MM.1S (cell line): ENCODE data around the gene SYNE2.

Experiments
- DNase-seq: peaks from one replicate; pipeline ENCODE4 v3.0.0-alpha.2; 2015
- H2AFZ ChIP-seq: fragments of 300-600 bp; sonication (generic); 2 replicates; pipeline ENCODE4 v1.6.0; 2016; ENCODE audit warnings: antibody characterized with exemption, low read length
- H3F3A ChIP-seq: fragments of 300-600 bp; sonication (generic); 2 replicates; pipeline ENCODE4 v1.6.1; 2016; ENCODE audit warnings: mild to moderate bottlenecking, antibody characterized with exemption, low read length, moderate library complexity, mixed read lengths; ENCODE audit not compliant: insufficient read depth
- H3K27ac ChIP-seq: fragments of 300-600 bp; sonication (generic); 2 replicates; pipeline ENCODE4 v1.5.1; 2016; ENCODE audit warnings: mild to moderate bottlenecking, low read length
- H3K27me3 ChIP-seq: fragments of 300-600 bp; sonication (generic); replicated peaks from 2 replicates; pipeline ENCODE4 v1.6.0; 2016; ENCODE audit warnings: low read length; ENCODE audit not compliant: insufficient read depth
- H3K36me3 ChIP-seq: fragments of 300-600 bp; sonication (generic); replicated peaks from 2 replicates; pipeline ENCODE4 v1.6.1; 2016; ENCODE audit warnings: mild to moderate bottlenecking, low read length, mixed read lengths; ENCODE audit not compliant: insufficient read depth
- H3K4me1 ChIP-seq: fragments of 300-600 bp; sonication (generic); 2 replicates; pipeline ENCODE4 v1.6.1; 2016; ENCODE audit warnings: low read length, mixed read lengths
- H3K4me2 ChIP-seq: fragments of 300-600 bp; sonication (generic); 2 replicates; pipeline ENCODE4 v1.6.0; 2016; ENCODE audit warnings: low read depth, low read length
- H3K4me3 ChIP-seq: fragments of 300-600 bp; sonication (generic); 2 replicates; pipeline ENCODE4 v1.5.1; 2016; ENCODE audit warnings: low read length, mixed read lengths
- H3K79me2 ChIP-seq: fragments of 300-600 bp; sonication (generic); 2 replicates; pipeline ENCODE4 v1.6.1; 2016; ENCODE audit warnings: mixed run types, low read length, mixed read lengths
- H3K9ac ChIP-seq: fragments of 300-600 bp; sonication (generic); 2 replicates; pipeline ENCODE4 v1.6.1; 2016; ENCODE audit warnings: low read length, mixed read lengths
- H3K9me2 ChIP-seq: fragments of 300-600 bp; sonication (generic); replicated peaks from 2 replicates; pipeline ENCODE4 v1.6.1; 2016; ENCODE audit warnings: mild to moderate bottlenecking, low read length, mixed read lengths; ENCODE audit not compliant: insufficient read depth
- H3K9me3 ChIP-seq: fragments of 300-600 bp; sonication (generic); replicated peaks from 2 replicates; pipeline ENCODE4 v1.6.1; 2016; ENCODE audit warnings: mild to moderate bottlenecking, low read length, mixed read lengths; ENCODE audit not compliant: insufficient read depth
- H4K20me1 ChIP-seq: fragments of 300-600 bp; sonication (generic); 2 replicates; pipeline ENCODE4 v1.6.1; 2016; ENCODE audit warnings: mild to moderate bottlenecking, low read length, moderate library complexity, mixed read lengths; ENCODE audit not compliant: insufficient read depth
- CTCF ChIP-seq: fragments of 300-600 bp; sonication (generic); IDR thresholded peaks from 2 replicates; pipeline ENCODE4 v1.5.1; 2016; ENCODE audit warnings: antibody characterized with exemption, low read length, mixed read lengths
- EZH2 ChIP-seq: fragments of 300-600 bp; sonication (generic); optimal IDR thresholded peaks from 2 replicates; pipeline ENCODE3; 2017; ENCODE audit warnings: low read depth, mild to moderate bottlenecking, antibody characterized with exemption, low read length, mixed read lengths
- EZH2phosphoT487 ChIP-seq: fragments of 300-600 bp; sonication (generic); IDR thresholded peaks from 2 replicates; pipeline ENCODE4 v1.6.1; 2018; ENCODE audit warnings: antibody characterized with exemption, low read length

The SYNE2 gene

GRCh38 chr14:64196814-64197411 lies 344.1 kb downstream of the SYNE2 start:
- no peak for DNase-seq
- Histone ChIP-seq H3K4me2 (no peak overlapping the region), H3K79me2 (no peaks in the 10 kb centered on the region), H3K27ac (no peak overlapping the region), H3K4me3 (no peak overlapping the region), H3K9me2 (no peaks in the 10 kb centered on the region), H3K4me1 (peaks cover 15% of the 10 kb centered on the region), H3K9me3 (no peaks in the 10 kb centered on the region), H4K20me1 (no peaks in the 10 kb centered on the region), H3K9ac (no peak overlapping the region), H3K27me3 (no peaks in the 10 kb centered on the region), H3F3A (no peaks in the 10 kb centered on the region), H2AFZ (no peak overlapping the region), H3K36me3 (no peaks in the 10 kb centered on the region)
- TF ChIP-seq CTCF = no peak
- TF ChIP-seq EZH2phosphoT487 = no peak
- no peak for TF ChIP-seq EZH2

GRCh38 chr14:64197996-64198395 lies 345.2 kb downstream of the SYNE2 start:
- no peaks in the 10 kb centered on the region for H4K20me1 ChIP-seq
- H3K79me2 ChIP-seq = no peaks in the 10 kb centered on the region
- H3K9ac ChIP-seq = no peak overlapping the region
- H3K27ac ChIP-seq = no peak overlapping the region
- no peak overlapping the region for H3K4me2 ChIP-seq
- TF ChIP-seq CTCF = no peak
- TF ChIP-seq EZH2 = no peak
- no peak for TF ChIP-seq EZH2phosphoT487
- no peaks in the 10 kb centered on the region for H3K27me3 ChIP-seq
- H2AFZ ChIP-seq = no peak overlapping the region
- no peaks in the 10 kb centered on the region for H3K9me3 ChIP-seq
- H3F3A ChIP-seq = peaks cover 5% of the 10 kb centered on the region
- H3K4me3 ChIP-seq = no peak overlapping the region
- H3K4me1 ChIP-seq = peaks cover 22% of the 10 kb centered on the region
- no peaks in the 10 kb centered on the region for H3K36me3 ChIP-seq
- no peak for DNase-seq
- no peaks in the 10 kb centered on the region for H3K9me2 ChIP-seq

GRCh38 chr14:64198486-64198885 lies 345.7 kb downstream of the SYNE2 start:
- Histone ChIP-seq H3K36me3 (no peaks in the 10 kb centered on the region), H4K20me1 (no peaks in the 10 kb centered on the region), H3K4me1 (peaks cover 25% of the 10 kb centered on the region), H3K9me3 (no peaks in the 10 kb centered on the region), H3K27ac (no peak overlapping the region), H3K4me3 (no peak overlapping the region), H3K4me2 (no peak overlapping the region), H3K9ac (no peak overlapping the region), H3F3A (peaks cover 6% of the 10 kb centered on the region), H3K27me3 (no peaks in the 10 kb centered on the region), H2AFZ (no peak overlapping the region), H3K79me2 (no peaks in the 10 kb centered on the region), H3K9me2 (no peaks in the 10 kb centered on the region)
- TF ChIP-seq EZH2phosphoT487 (no peak), CTCF (no peak), EZH2 (no peak)
- DNase-seq = no peak
